ENCODE measurements around the gene BATF. TPM values are rescaled to one million over a fixed set of nuclear protein-coding genes. Genes with fewer than 3 reads are reported as not detected.

BATF gene
- total RNA-seq, 2 experiments from 2014 or later, result 0.98 to 1.5 TPM

GRCh38 chr14:75559451-75560222 lies 37.4 kb downstream of the BATF start:
- no TSS peak for BruUV-seq (replicated peaks)
- POLR2A ChIA-PET, result no interaction called here

GRCh38 chr14:75561013-75561432 lies 38.8 kb downstream of the BATF start:
- Histone ChIP-seq H3K9me3 (ENCODE audit: low read length) (no peaks in the 10 kb centered on the region), H3K4me3 (ENCODE audit: low read depth, low read length, poor library complexity, severe bottlenecking) (no peak overlapping the region), H3K4me1 (ENCODE audit: insufficient read depth, low read length, poor library complexity, severe bottlenecking) (no peaks in the 10 kb centered on the region), H3K36me3 (ENCODE audit: insufficient read depth, low read length) (no peaks in the 10 kb centered on the region), H3K27ac (ENCODE audit: low read depth, low read length, poor library complexity, severe bottlenecking) (no peak overlapping the region), H3K9me2 (ENCODE audit: insufficient read depth, low read length) (no peaks in the 10 kb centered on the region), H2AFZ (ENCODE audit: low read length) (no peak overlapping the region), H3K79me2 (ENCODE audit: insufficient read depth, low read depth, low read length) (no peaks in the 10 kb centered on the region), H3K4me2 (ENCODE audit: low read length) (no peak overlapping the region), H4K20me1 (ENCODE audit: insufficient read depth, low read length) (no peaks in the 10 kb centered on the region)
- no TSS peak for BruUV-seq (replicated peaks)
- ChIA-PET CTCF (ENCODE audit: unreplicated experiment) (interaction anchor here (0.6 to 0.8 kb wide), 2 partner anchors 42 to 205 kb away, joined by 3 read pairs; no protein-coding TSS in a partner anchor), POLR2A (interaction anchor here (0.5 to 0.9 kb wide), 5 partner anchors 9 to 386 kb away, joined by 3 to 5 read pairs (median 3); no protein-coding TSS in a partner anchor)
- TF ChIP-seq CTCF (conservative IDR thresholded peaks at IDR 0.05; ENCODE audit: low read length) (peak; percentile 97), EZH2phosphoT487 (IDR thresholded peaks at IDR 0.05; ENCODE audit: borderline replicate concordance, low read depth, low read length) (no peak)
- peak; percentile 53 for DNase-seq (ENCODE audit: low spot score)
- intact Hi-C loops (cut with micrococcal nuclease; ENCODE audit: unreplicated experiment), result loop anchor here (1.0 to 2.0 kb wide), 3 partner anchors 42 to 254 kb away; no protein-coding TSS in a partner anchor

More at GRCh38 chr14:75559451-75560222, 37.4 kb downstream of the BATF start:
- no peaks in the 10 kb centered on the region for H3K9me3 ChIP-seq (ENCODE audit: low read length)
- CTCF ChIA-PET (ENCODE audit: unreplicated experiment), result no interaction called here
- intact Hi-C loops (cut with micrococcal nuclease; ENCODE audit: unreplicated experiment), result loop anchor here (2.0 kb wide), 2 partner anchors 41 to 71 kb away; no protein-coding TSS in a partner anchor
- no peaks in the 10 kb centered on the region for H3K79me2 ChIP-seq (ENCODE audit: insufficient read depth, low read depth, low read length)
- no peaks in the 10 kb centered on the region for H3K4me1 ChIP-seq (ENCODE audit: insufficient read depth, low read length, poor library complexity, severe bottlenecking)
- no peak for DNase-seq (ENCODE audit: low spot score)
- no peaks in the 10 kb centered on the region for H3K9me2 ChIP-seq (ENCODE audit: insufficient read depth, low read length)
- H3K36me3 ChIP-seq (ENCODE audit: insufficient read depth, low read length), result no peaks in the 10 kb centered on the region
- TF ChIP-seq CTCF (conservative IDR thresholded peaks at IDR 0.05; ENCODE audit: low read length), result no peak
- no peak for TF ChIP-seq EZH2phosphoT487 (IDR thresholded peaks at IDR 0.05; ENCODE audit: borderline replicate concordance, low read depth, low read length)
- H3K27ac ChIP-seq (ENCODE audit: low read depth, low read length, poor library complexity, severe bottlenecking), result no peak overlapping the region
- H3K4me3 ChIP-seq (ENCODE audit: low read depth, low read length, poor library complexity, severe bottlenecking), result no peak overlapping the region
- no peak overlapping the region for H3K4me2 ChIP-seq (ENCODE audit: low read length)
- H4K20me1 ChIP-seq (ENCODE audit: insufficient read depth, low read length), result no peaks in the 10 kb centered on the region
- no peak overlapping the region for H2AFZ ChIP-seq (ENCODE audit: low read length)

- Histone ChIP-seq H3K4me1 (ENCODE audit: insufficient read depth, low read length, poor library complexity, severe bottlenecking) (no peaks in the 10 kb centered on the region), H3K4me3 (ENCODE audit: low read depth, low read length, poor library complexity, severe bottlenecking) (no peak overlapping the region), H3K9me3 (ENCODE audit: low read length) (no peaks in the 10 kb centered on the region), H3K27ac (ENCODE audit: low read depth, low read length, poor library complexity, severe bottlenecking) (no peak overlapping the region), H3K4me2 (ENCODE audit: low read length) (no peak overlapping the region), H3K79me2 (ENCODE audit: insufficient read depth, low read depth, low read length) (no peaks in the 10 kb centered on the region), H2AFZ (ENCODE audit: low read length) (no peak overlapping the region), H4K20me1 (ENCODE audit: insufficient read depth, low read length) (no peaks in the 10 kb centered on the region), H3K36me3 (ENCODE audit: insufficient read depth, low read length) (no peaks in the 10 kb centered on the region), H3K9me2 (ENCODE audit: insufficient read depth, low read length) (no peaks in the 10 kb centered on the region)
- CTCF ChIA-PET (ENCODE audit: unreplicated experiment), result no interaction called here
- intact Hi-C loops (cut with micrococcal nuclease; ENCODE audit: unreplicated experiment), result no loop called here
- BruUV-seq (replicated peaks), result no TSS peak
- DNase-seq (ENCODE audit: low spot score), result no peak
- no peak for TF ChIP-seq EZH2phosphoT487 (IDR thresholded peaks at IDR 0.05; ENCODE audit: borderline replicate concordance, low read depth, low read length)
- TF ChIP-seq CTCF (conservative IDR thresholded peaks at IDR 0.05; ENCODE audit: low read length), result no peak
- POLR2A ChIA-PET, result no interaction called here
Measured at GRCh38 chr14:75562089-75562488, 39.8 kb downstream of the BATF start.
